HS-27A (cell line): ENCODE results near the gene P3H3.
"Not testable (repeated sequence)": the region's sequence is repeated elsewhere in the genome, so short reads cannot be mapped to it uniquely, and the experiment has no call there.

Source experiments
- DNase-seq: peaks from one replicate; pipeline ENCODE4 v3.0.0-alpha.2; 2012; ENCODE audit warnings: low read depth, missing footprints

Gene P3H3

GRCh38 chr12:6867413-6868210, 39.4 kb downstream of the P3H3 start, which contains the start of gene TPI1:
Gene TPI1 (plus strand): TSS chr12:6867531. CDS start chr12:6867567, 36 bp downstream.
- no peak for DNase-seq

GRCh38 chr12:6868211-6869048, 40.2 kb downstream of the P3H3 start:
- no peak for DNase-seq

GRCh38 chr12:6869049-6870021, 41.1 kb downstream of the P3H3 start:
- DNase-seq, result no peak

- not testable (repeated sequence) for DNase-seq
These were observed 42.1 kb downstream of the P3H3 start for GRCh38 chr12:6870304-6870703.

GRCh38 chr12:6871052-6871957, 43.1 kb downstream of the P3H3 start:
- no peak for DNase-seq

- DNase-seq, result no peak
These were observed 44.2 kb downstream of the P3H3 start for GRCh38 chr12:6872073-6873048.

- DNase-seq, result no peak
These were observed 45.1 kb downstream of the P3H3 start, which contains the start of gene SPSB2 for GRCh38 chr12:6873094-6874014. Gene SPSB2 (minus strand): TSS chr12:6873303. CDS start chr12:6872901, 402 bp downstream.

DNA sequence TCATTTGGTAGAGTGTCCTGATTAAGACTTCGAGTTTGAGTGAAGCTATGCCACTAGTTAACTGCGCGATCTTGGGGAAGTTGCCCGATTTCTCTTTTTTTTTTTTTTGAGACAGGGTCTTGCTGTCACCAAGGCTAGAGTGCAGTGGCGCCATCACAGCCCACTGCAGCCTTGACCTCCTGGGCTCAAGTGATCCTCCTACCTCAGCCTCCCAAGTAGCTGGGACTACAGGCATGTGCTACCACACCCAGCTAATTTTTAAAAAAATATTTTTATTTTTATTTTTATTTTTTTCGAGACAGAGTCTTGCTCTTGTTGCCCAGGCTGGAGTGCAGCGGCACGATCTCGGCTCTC, 45.8 kb downstream of the P3H3 start:
- not testable (repeated sequence) for DNase-seq

DNA sequence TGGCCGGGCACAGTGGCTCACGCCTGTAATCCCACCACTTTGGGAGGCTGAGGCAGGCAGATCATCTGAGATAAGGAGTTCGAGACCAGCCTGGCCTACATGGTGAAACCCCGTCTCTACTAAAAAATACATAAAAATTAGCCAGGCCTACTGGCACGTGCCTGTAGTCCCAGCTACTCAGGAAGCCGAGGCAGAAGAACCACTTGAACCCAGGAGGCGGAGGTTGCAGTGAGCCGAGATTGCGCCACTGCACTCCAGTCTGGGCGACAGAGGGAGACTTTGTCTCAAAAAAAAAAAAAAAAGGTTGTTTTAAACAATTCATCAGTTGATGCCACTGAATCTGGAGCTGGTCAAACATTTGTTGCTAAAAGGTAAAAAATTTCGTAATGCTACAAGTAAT, 51.6 kb downstream of the P3H3 start:
- not testable (repeated sequence) for DNase-seq

- no peak for DNase-seq
These were observed 55.0 kb downstream of the P3H3 start for GRCh38 chr12:6883252-6883651.

- DNase-seq, result no peak
These were observed 55.5 kb downstream of the P3H3 start for GRCh38 chr12:6883683-6884082.

DNA sequence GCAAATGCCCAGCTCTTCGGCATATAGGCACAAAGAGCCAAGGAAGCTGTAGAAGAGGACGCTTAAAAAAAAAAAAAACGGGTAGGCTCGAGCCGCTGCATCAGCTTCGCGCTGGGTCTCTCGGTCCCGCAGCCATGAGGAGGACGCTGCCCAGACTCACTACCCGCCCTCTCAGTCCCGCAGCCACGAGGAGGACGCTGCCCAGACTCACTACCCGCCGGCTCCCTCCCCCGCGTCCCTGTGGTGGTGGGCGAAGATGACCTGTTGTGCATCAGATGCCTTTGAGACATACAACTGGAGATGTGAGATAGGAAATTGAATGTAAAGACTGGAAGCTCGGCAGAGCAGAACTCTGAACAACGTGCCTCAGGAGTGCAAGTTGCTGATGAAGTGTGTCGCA, 56.3 kb downstream of the P3H3 start:
- DNase-seq, result no peak

DNA sequence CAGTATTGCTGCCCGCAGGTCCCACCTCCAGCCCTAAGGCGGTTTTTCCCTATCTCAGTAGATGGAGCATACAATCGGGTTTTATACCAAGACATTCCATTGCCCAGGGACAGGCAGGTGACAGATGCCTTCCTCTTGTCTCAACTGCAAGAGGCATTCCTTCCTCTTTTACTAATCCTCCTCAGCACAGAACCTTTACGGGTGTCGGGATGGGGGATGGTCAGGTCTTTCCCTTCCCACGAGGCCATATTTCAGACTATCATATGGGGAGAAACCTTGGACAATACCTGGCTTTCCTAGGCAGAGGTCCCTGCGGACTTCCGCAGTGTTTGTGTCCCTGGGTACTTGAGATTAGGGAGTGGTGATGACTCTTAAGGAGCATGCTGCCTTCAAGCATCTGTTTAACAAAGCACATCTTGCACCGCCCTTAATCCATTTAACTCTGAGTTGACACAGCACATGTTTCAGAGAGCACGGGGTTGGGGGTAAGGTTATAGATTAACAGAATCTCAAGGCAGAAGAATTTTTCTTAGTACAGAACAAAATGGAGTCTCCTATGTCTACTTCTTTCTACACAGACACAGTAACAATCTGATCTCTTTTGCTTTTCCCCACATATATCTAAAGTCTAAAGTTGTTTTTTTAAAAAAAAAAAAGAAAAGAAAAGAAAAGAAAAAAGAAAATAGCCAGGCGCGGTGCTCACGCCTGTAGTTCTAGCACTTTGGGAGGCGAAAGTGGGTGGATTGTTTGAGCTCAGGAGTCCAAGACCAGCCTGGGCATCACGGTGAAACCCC, 58.2 kb downstream of the P3H3 start:
- DNase-seq, result not testable (repeated sequence)

DNA sequence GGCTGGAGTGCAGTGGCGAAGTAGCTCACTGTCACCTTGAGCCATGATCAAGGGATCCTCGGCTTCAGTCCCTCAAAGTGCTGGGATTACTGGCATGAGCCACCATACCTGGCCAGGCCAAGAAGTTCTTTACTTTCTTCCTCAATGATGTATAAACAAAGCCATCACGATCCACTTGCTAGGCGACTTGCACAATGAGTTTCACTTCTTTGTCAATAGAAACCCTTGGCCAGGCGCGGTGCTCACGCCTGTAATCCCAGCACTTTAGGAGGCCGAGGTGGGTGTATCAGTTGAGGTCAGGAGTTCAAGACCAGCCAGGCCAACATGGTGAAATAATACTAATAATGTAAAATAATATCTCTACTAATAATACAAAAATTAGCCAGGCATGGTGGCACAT, 59.3 kb downstream of the P3H3 start:
- DNase-seq, result no peak

DNA sequence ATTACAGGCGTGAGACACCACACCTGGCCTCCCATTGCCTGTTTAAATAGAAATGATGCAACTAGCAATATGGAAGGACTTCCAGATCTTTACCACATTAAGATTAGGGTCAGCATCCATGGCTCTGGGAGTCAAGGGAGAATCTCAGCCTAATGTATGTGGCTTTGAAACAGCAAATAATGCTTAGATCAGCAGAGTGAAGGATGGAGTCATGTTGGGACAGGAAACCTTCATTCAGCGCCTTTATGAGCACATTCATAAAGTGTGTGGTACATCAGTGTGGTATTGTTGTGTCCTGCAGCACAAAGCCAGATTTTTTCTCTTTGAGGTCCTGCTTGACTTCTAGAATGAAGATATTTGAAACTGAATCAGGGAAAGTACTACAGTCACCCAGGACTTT, 60.2 kb downstream of the P3H3 start:
- DNase-seq, result no peak

DNA sequence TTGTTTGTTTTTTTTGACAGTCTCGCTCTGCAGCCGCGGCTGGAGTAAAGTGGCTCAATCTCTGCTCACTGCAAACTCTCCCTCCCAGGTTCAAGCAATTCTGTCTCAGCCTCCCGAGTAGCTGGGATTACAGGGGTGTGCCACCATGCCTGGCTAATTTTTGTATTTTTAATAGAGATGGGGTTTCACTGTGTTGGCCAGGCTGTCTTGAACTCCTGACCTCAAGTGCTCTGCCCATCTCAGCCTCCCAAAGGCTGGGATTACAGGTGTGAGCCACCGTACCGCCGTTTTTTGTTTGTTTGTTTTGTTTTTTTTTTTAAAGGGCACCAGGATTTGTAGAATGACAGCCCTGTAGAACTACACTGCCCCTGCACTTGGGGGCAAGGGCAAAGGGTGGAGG, 60.6 kb downstream of the P3H3 start:
- not testable (repeated sequence) for DNase-seq
